ENCODE measurements around the gene LRRC8A. TPM values are rescaled to one million over a fixed set of nuclear protein-coding genes. Genes with fewer than 3 reads are reported as not detected.

The LRRC8A gene
- total RNA-seq, 4 donors from 2014 or later = 38.1 to 95.1 (median 49.9) TPM

DNA sequence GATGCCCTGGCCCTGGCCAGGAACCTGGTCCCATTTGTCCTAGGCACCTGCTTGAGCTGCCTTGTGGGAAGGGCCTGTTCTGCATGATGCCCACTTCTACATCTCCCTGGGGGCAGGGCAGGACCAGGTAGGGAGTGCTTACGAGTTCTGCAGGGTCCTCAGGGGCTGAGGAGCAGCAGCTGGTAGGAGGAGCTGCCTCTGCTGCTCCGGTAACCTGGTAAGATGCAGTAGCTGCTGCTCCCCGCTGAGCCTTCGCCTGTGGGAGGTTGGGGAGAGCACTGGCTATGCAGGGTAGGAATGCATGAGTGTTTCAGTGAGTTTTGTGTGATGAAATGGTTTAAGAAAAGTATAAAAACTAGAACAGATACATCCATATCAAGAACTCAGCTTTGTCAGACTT, 13.6 kb downstream of the LRRC8A start:
- Histone ChIP-seq H3K27me3 (no peaks in the 10 kb centered on the region), H3K27ac (peak overlapping the region in 2 of 4 donors; percentile 38 to 48), H3K4me3 (no peak overlapping the region), H3K4me1 (peaks cover 0 to 71% (median 23%) of the 10 kb centered on the region in 3 donors), H3K36me3 (peaks cover 0 to 58% of the 10 kb centered on the region in 2 donors), H3K9me3 (no peaks in the 10 kb centered on the region)
- TF ChIP-seq POLR2A (IDR thresholded peaks at IDR 0.05) = no peak
- TF ChIP-seq POLR2AphosphoS5 (IDR thresholded peaks at IDR 0.05) = no peak
- no peak for TF ChIP-seq EP300 (IDR thresholded peaks at IDR 0.05)
- TF ChIP-seq, protein P1, sequence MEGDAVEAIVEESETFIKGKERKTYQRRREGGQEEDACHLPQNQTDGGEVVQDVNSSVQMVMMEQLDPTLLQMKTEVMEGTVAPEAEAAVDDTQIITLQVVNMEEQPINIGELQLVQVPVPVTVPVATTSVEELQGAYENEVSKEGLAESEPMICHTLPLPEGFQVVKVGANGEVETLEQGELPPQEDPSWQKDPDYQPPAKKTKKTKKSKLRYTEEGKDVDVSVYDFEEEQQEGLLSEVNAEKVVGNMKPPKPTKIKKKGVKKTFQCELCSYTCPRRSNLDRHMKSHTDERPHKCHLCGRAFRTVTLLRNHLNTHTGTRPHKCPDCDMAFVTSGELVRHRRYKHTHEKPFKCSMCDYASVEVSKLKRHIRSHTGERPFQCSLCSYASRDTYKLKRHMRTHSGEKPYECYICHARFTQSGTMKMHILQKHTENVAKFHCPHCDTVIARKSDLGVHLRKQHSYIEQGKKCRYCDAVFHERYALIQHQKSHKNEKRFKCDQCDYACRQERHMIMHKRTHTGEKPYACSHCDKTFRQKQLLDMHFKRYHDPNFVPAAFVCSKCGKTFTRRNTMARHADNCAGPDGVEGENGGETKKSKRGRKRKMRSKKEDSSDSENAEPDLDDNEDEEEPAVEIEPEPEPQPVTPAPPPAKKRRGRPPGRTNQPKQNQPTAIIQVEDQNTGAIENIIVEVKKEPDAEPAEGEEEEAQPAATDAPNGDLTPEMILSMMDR (IDR thresholded peaks at IDR 0.05) = no peak
- WGBS, 2 donors (ENCODE audit: low coverage in 1 of 2) = 67% methylated on average over 1 of the region's 4 CpGs; no CpG with 5 or more reads in 1 of the 2 donors
- no peak for ATAC-seq

- Histone ChIP-seq H3K36me3 (peaks cover 0 to 66% of the 10 kb centered on the region in 2 donors), H3K27me3 (no peaks in the 10 kb centered on the region), H3K4me3 (no peak overlapping the region), H3K4me1 (peaks cover 0 to 62% (median 6%) of the 10 kb centered on the region in 3 donors), H3K27ac (peak overlapping the region in 3 of 4 donors; percentile 25 to 49 (median 47)), H3K9me3 (no peaks in the 10 kb centered on the region)
- ATAC-seq = no peak
- TF ChIP-seq, protein P1 (IDR thresholded peaks at IDR 0.05) = no peak
- TF ChIP-seq POLR2A (IDR thresholded peaks at IDR 0.05) = no peak
- no peak for TF ChIP-seq POLR2AphosphoS5 (IDR thresholded peaks at IDR 0.05)
- no peak for TF ChIP-seq EP300 (IDR thresholded peaks at IDR 0.05)
- WGBS, 2 donors (ENCODE audit: low coverage in 1 of 2) = 50 to 95% methylated on average over 1 to 4 of the region's 5 CpGs
Measured at GRCh38 chr9:128898382-128898781, 16.4 kb downstream of the LRRC8A start.

DNA sequence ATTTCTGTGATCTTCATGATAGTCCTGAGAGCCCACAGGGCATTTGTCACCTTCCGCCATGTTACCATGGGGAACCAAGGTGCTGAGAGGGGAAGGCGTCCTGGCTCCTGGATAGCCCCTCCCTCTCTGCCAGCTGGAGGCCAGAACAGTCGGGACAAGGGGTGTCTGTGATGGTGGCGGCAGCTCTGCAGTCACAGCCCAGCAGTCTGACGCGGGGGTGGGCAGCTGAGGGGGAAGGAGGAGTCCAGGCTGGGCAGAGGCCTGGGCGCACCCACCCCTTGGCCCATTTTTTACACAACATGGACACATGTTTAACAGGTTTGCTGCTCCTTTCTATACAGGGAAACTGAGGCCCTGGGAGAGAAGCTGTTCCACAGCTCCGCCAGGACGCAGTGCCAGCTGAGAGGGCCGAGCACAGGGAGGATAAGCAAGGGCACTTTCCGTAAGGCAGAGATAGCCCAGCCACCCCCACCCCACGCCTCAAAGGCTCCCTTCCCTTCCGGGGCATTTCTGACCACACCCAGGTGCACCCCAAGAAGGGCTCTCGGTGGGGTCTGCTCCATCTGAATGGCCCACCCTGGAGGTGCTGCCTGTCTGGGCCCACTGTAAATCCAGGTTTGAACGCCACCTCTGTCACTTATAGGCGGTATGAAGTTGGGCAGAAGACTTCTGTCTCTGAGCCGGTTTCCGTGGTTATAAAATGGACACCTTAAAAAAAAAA, 17.1 kb downstream of the LRRC8A start:
- Histone ChIP-seq H3K36me3 (peaks cover 0 to 66% of the 10 kb centered on the region in 2 donors), H3K27me3 (no peaks in the 10 kb centered on the region), H3K4me3 (no peak overlapping the region), H3K27ac (peak overlapping the region in 3 of 4 donors; percentile 25 to 49 (median 47)), H3K9me3 (no peaks in the 10 kb centered on the region), H3K4me1 (peaks cover 0 to 59% (median 5%) of the 10 kb centered on the region in 3 donors)
- TF ChIP-seq EP300 (IDR thresholded peaks at IDR 0.05) (no peak), POLR2A (IDR thresholded peaks at IDR 0.05) (no peak), POLR2AphosphoS5 (IDR thresholded peaks at IDR 0.05) (no peak)
- TF ChIP-seq, protein P1 (IDR thresholded peaks at IDR 0.05) = no peak
- no peak for ATAC-seq
- WGBS, 2 donors (ENCODE audit: low coverage in 1 of 2) = 80 to 93% methylated on average over 3 to 5 of the region's 18 CpGs

DNA sequence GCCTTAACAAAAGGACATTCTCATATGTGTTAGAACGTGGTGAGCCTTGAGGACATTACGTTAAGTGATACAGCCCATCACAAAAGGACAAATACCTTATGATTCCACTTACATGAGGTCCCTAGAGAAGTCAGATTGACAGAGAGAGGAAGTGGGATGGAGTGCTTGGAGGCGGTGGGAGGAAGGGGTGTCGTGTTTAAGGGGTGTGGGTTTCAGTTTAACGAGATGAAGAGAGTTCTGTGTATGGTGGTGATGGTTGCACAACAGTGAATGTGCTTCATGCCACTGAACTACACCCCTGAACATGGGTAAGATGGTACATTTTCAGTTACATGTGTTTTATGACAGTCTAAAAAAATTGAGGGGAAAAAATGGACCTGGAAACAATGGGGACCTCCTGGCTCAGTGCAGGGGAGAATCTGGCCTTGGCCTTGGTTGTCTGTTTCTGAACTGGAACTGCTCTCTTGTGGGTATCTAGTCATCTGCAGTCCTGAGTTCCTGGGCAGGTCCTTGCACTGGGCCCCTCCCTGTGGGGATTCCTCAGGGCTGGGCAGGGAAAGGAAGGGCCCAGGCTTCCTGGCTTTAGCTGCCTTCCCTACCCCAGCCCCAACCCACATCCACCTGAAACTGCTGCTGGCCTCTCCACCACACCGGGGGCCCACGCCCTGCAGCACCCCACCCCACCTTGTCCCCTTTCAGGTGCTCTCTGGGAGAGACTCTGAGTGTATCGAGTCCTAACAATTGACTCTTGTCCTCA, 17.8 kb downstream of the LRRC8A start:
- ATAC-seq = no peak
- TF ChIP-seq, protein P1 (IDR thresholded peaks at IDR 0.05) = no peak
- TF ChIP-seq POLR2A (IDR thresholded peaks at IDR 0.05) = no peak
- TF ChIP-seq EP300 (IDR thresholded peaks at IDR 0.05) = no peak
- TF ChIP-seq POLR2AphosphoS5 (IDR thresholded peaks at IDR 0.05) = no peak
- peaks cover 0 to 53% (median 5%) of the 10 kb centered on the region in 3 donors for H3K4me1 ChIP-seq
- 29 to 55% methylated on average over 4 to 5 of the region's 8 CpGs for WGBS, 2 donors (ENCODE audit: low coverage in 1 of 2)
- H3K27ac ChIP-seq = peak overlapping the region in 3 of 4 donors; percentile 26 to 49 (median 41)
- no peaks in the 10 kb centered on the region for H3K9me3 ChIP-seq
- no peak overlapping the region for H3K4me3 ChIP-seq
- peaks cover 0 to 64% of the 10 kb centered on the region in 2 donors for H3K36me3 ChIP-seq
- no peaks in the 10 kb centered on the region for H3K27me3 ChIP-seq
